ENCODE results near the gene DNAJC1.

The DNAJC1 gene

DNA sequence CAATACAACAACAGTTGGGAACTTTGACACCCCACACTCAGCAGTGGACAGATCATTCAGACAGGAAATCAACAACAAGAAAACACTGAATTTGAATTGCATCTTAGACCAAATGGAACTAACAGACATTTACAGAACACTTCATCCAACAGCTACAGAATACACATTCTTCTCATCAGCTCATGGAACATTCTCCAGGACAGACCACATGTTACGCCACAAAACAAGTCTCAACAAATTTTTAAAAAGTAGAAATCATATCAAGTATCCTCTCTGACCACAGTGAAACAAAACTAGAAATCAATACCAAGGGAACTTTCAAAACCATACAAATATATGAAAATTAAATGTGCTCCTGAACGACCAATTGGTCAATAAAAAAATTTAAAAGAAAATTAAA lies 212.3 kb downstream of the DNAJC1 start:
- H3K36me3 ChIP-seq (ENCODE audit: control insufficient read depth, insufficient read depth, low read length) = no peaks in the 10 kb centered on the region
- TF ChIP-seq, protein P1, sequence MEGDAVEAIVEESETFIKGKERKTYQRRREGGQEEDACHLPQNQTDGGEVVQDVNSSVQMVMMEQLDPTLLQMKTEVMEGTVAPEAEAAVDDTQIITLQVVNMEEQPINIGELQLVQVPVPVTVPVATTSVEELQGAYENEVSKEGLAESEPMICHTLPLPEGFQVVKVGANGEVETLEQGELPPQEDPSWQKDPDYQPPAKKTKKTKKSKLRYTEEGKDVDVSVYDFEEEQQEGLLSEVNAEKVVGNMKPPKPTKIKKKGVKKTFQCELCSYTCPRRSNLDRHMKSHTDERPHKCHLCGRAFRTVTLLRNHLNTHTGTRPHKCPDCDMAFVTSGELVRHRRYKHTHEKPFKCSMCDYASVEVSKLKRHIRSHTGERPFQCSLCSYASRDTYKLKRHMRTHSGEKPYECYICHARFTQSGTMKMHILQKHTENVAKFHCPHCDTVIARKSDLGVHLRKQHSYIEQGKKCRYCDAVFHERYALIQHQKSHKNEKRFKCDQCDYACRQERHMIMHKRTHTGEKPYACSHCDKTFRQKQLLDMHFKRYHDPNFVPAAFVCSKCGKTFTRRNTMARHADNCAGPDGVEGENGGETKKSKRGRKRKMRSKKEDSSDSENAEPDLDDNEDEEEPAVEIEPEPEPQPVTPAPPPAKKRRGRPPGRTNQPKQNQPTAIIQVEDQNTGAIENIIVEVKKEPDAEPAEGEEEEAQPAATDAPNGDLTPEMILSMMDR (IDR thresholded peaks at IDR 0.05; ENCODE audit: insufficient read depth, low read length, poor library complexity, severe bottlenecking) = no peak

DNA sequence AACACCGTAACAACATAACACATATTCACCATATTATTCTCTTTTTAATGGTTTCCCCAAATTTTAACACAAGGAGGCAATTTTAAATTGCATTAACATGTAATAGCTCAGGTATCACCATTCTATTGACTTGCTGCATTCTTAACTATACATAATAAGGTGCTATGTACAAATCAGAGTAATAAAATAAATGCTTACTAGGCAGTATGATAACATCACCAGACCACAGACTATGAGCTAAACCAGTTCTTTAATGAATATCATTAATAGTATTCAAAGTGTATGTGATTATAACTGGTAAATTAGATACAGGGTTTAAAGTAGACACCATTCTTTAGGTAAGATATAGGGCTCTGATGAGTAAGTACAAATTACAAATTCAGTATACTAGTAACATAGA lies 226.6 kb downstream of the DNAJC1 start:
- Histone ChIP-seq H3K4me3 (replicated peaks; ENCODE audit: low read depth, low read length) (no peak overlapping the region), H3K36me3 (ENCODE audit: control insufficient read depth, insufficient read depth, low read length) (no peaks in the 10 kb centered on the region), H3K27me3 (replicated peaks; ENCODE audit: control insufficient read depth, insufficient read depth, low read length) (no peaks in the 10 kb centered on the region)
- TF ChIP-seq, protein P1 (IDR thresholded peaks at IDR 0.05; ENCODE audit: insufficient read depth, low read length, poor library complexity, severe bottlenecking) = no peak
- no peak for DNase-seq (ENCODE audit: extremely low read depth, insufficient read length)

More for the DNA sequence above, 212.3 kb downstream of the DNAJC1 start:
- DNase-seq (ENCODE audit: extremely low read depth, insufficient read length) = no peak
- no peaks in the 10 kb centered on the region for H3K27me3 ChIP-seq (replicated peaks; ENCODE audit: control insufficient read depth, insufficient read depth, low read length)
- no peak overlapping the region for H3K4me3 ChIP-seq (replicated peaks; ENCODE audit: low read depth, low read length)

DNA sequence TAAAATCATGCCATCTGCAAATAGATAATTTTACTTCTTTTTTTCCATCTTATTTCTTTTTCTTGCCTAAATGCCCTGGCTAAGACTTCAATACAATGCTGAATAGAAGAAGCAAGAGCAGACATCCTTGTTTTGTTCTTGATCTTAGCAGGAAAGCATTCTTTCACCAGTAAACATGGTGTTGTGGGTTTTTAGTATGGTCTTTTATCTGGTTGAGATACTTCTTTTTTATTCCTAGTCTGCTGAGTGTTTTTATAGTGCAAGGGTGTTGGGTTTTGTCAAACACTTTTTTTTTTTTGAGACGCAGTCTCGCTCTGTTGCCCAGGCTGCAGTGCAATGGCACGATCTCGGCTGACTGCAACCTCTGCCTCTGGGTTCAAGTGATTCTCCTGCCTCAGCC lies 232.3 kb downstream of the DNAJC1 start:
- no peaks in the 10 kb centered on the region for H3K27me3 ChIP-seq (replicated peaks; ENCODE audit: control insufficient read depth, insufficient read depth, low read length)
- no peak overlapping the region for H3K4me3 ChIP-seq (replicated peaks; ENCODE audit: low read depth, low read length)
- no peaks in the 10 kb centered on the region for H3K36me3 ChIP-seq (ENCODE audit: control insufficient read depth, insufficient read depth, low read length)
- no peak for DNase-seq (ENCODE audit: extremely low read depth, insufficient read length)
- TF ChIP-seq, protein P1 (IDR thresholded peaks at IDR 0.05; ENCODE audit: insufficient read depth, low read length, poor library complexity, severe bottlenecking) = no peak

DNA sequence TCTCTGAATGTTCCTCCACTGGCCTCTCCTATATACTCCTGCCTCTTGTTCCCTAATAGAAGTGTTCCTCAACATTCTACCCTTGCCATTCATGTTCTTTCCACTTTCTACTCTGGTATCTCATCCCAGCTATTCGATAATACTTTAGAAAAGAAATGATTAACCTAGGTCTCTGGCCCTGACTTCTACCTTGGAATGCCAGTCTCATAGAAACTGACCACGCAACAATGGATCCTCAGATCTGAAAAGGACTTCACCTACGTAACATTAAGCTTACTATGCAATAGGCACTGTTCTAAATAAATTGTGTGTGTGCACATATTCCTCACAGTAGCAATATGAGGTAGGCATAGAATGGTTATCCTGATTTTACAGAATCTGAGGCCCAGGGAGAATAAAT lies 234.5 kb downstream of the DNAJC1 start:
- no peak for DNase-seq (ENCODE audit: extremely low read depth, insufficient read length)
- no peaks in the 10 kb centered on the region for H3K27me3 ChIP-seq (replicated peaks; ENCODE audit: control insufficient read depth, insufficient read depth, low read length)
- TF ChIP-seq, protein P1 (IDR thresholded peaks at IDR 0.05; ENCODE audit: insufficient read depth, low read length, poor library complexity, severe bottlenecking) = no peak
- H3K4me3 ChIP-seq (replicated peaks; ENCODE audit: low read depth, low read length) = no peak overlapping the region
- H3K36me3 ChIP-seq (ENCODE audit: control insufficient read depth, insufficient read depth, low read length) = no peaks in the 10 kb centered on the region

DNA sequence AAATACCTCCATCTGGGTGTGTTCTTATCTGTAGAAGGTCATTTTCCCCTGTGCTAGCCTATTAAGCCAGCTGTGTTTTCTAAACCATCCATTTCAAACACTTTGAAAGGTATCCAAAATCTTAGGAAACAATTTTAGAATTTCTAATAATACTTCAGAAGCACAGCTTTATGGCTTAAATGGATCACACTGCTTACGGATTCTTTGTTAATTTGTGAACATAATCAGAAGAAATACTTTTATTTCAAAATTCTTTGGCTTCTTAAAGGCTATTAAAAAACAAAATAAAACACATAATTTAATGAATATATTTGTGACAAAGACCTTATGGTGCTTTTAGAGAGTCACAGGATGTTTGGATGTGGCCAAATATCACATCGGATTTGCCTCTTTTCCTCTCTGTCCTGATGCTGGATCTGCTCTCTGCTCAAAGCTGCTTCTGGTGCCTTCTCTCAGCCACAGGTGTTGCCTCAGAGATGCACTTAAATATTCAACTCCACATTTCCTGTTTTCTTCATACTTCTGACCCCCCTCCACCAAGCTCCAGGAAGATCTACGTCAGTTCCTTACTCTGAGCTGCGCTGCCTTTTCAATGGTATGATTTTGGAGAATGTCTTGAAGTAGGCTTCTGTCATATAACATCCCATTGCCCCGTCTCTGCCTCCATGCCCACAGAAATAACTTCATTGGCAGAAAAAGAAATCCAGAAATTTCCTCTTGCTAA lies 238.9 kb downstream of the DNAJC1 start:
- no peaks in the 10 kb centered on the region for H3K36me3 ChIP-seq (ENCODE audit: control insufficient read depth, insufficient read depth, low read length)
- no peaks in the 10 kb centered on the region for H3K27me3 ChIP-seq (replicated peaks; ENCODE audit: control insufficient read depth, insufficient read depth, low read length)
- no peak overlapping the region for H3K4me3 ChIP-seq (replicated peaks; ENCODE audit: low read depth, low read length)
- TF ChIP-seq, protein P1 (IDR thresholded peaks at IDR 0.05; ENCODE audit: insufficient read depth, low read length, poor library complexity, severe bottlenecking) = no peak
- DNase-seq (ENCODE audit: extremely low read depth, insufficient read length) = no peak

DNA sequence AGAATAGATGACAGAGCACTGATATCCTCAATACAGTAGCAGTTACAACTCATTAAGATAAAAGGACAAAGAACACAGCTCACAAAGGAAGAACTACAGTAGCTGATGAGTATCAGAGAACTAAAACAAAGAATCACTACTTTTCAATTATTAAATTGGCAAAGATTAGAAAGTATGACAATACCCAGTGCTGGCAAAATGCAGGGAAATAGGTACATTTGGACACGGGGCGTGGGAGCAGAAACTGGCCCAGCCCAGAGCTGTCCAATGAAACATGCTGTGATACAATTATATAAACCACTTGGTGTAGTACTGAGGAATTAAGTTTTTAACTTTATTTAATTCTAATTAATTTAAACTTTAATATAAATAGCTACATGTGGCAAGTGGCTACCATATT lies 243.2 kb downstream of the DNAJC1 start:
- TF ChIP-seq, protein P1 (IDR thresholded peaks at IDR 0.05; ENCODE audit: insufficient read depth, low read length, poor library complexity, severe bottlenecking) = no peak
- peaks cover 4% of the 10 kb centered on the region for H3K36me3 ChIP-seq (ENCODE audit: control insufficient read depth, insufficient read depth, low read length)
- no peaks in the 10 kb centered on the region for H3K27me3 ChIP-seq (replicated peaks; ENCODE audit: control insufficient read depth, insufficient read depth, low read length)

More for the DNA sequence above, 243.2 kb downstream of the DNAJC1 start:
- no peak overlapping the region for H3K4me3 ChIP-seq (replicated peaks; ENCODE audit: low read depth, low read length)
- DNase-seq (ENCODE audit: extremely low read depth, insufficient read length) = no peak

Measured in GM06990 (cell line).